ENCODE data around the gene BAG5. TPM values are rescaled to one million over a fixed set of nuclear protein-coding genes. Genes with fewer than 3 reads are reported as not detected.

BAG5 gene
- total and polyA plus RNA-seq, 8 donors = 4.3 to 207 (median 11.6) TPM

GRCh38 chr14:103507751-103508150 is 54.7 kb downstream of the BAG5 start:
- no peaks in the 10 kb centered on the region for H3K9me3 ChIP-seq
- H3K36me3 ChIP-seq = peaks cover 35 to 86% (median 84%) of the 10 kb centered on the region in 4 donors
- TF ChIP-seq EP300 (IDR thresholded peaks at IDR 0.05) = no peak
- TF ChIP-seq POLR2A (IDR thresholded peaks at IDR 0.05) = no peak
- TF ChIP-seq, protein P1, sequence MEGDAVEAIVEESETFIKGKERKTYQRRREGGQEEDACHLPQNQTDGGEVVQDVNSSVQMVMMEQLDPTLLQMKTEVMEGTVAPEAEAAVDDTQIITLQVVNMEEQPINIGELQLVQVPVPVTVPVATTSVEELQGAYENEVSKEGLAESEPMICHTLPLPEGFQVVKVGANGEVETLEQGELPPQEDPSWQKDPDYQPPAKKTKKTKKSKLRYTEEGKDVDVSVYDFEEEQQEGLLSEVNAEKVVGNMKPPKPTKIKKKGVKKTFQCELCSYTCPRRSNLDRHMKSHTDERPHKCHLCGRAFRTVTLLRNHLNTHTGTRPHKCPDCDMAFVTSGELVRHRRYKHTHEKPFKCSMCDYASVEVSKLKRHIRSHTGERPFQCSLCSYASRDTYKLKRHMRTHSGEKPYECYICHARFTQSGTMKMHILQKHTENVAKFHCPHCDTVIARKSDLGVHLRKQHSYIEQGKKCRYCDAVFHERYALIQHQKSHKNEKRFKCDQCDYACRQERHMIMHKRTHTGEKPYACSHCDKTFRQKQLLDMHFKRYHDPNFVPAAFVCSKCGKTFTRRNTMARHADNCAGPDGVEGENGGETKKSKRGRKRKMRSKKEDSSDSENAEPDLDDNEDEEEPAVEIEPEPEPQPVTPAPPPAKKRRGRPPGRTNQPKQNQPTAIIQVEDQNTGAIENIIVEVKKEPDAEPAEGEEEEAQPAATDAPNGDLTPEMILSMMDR (IDR thresholded peaks at IDR 0.05) = no peak
- TF ChIP-seq POLR2AphosphoS5 (IDR thresholded peaks at IDR 0.05) = no peak
- no peak overlapping the region for H3K4me3 ChIP-seq
- DNase-seq = no peak
- H3K4me1 ChIP-seq = peaks cover 6% of the 10 kb centered on the region in 4 donors
- WGBS, 5 donors = 80 to 89% (median 82%) methylated on average over 3 of the region's 3 CpGs
- no peak overlapping the region for H3K27ac ChIP-seq
- no peaks in the 10 kb centered on the region for H3K27me3 ChIP-seq
- intact Hi-C loops (cut with DNase I; ENCODE audit: low total_unique reads) = no loop called here

Small RNAs within 50 kb of the gene (small RNA-seq; reads per million reads assigned to genes)
- gene RNU4-68P (0.08 to 4.5 (median 0.18) reads per million in 4 donors), gene RNU7-160P (0 reads per million in 4 donors)

Other genes starting within 250 kb of the BAG5 start
- gene EIF5, start 228.4 kb downstream of the BAG5 start, total RNA-seq = 100 to 1,000 TPM in 4 of 5 donors, 10 to 100 TPM in 1; 48.4 to 401 (median 202) TPM
- 10 to 100 TPM; 44.3 to 83.9 (median 51.9) TPM for gene EIF5, start 228.4 kb downstream of the BAG5 start, polyA plus RNA-seq
- 100 to 1,000 TPM in 4 of 5 donors, 10 to 100 TPM in 1; 85.8 to 157 (median 141) TPM for gene MARK3, start 177.2 kb downstream of the BAG5 start, total RNA-seq
- gene MARK3, start 177.2 kb downstream of the BAG5 start, polyA plus RNA-seq = 10 to 100 TPM; 52.6 to 62.0 (median 61.8) TPM
- 1,000 to 10,000 TPM in 1 of 5 donors, 100 to 1,000 TPM in 4; 216 to 1,146 (median 643) TPM for gene CKB, start 39.8 kb downstream of the BAG5 start, total RNA-seq
- gene CKB, start 39.8 kb downstream of the BAG5 start, polyA plus RNA-seq = 1,000 to 10,000 TPM in 1 of 3 donors, 100 to 1,000 TPM in 2; 778 to 1,091 (median 976) TPM
- gene TRMT61A, start 33.5 kb downstream of the BAG5 start, total RNA-seq = 10 to 100 TPM in 4 of 5 donors, 1 to 10 TPM in 1; 5.5 to 39.7 (median 18.5) TPM
- gene TRMT61A, start 33.5 kb downstream of the BAG5 start, polyA plus RNA-seq = 10 to 100 TPM in 2 of 3 donors, 1 to 10 TPM in 1; 9.0 to 16.9 (median 14.8) TPM
- 10 to 100 TPM in 3 of 5 donors, 1 to 10 TPM in 2; 6.4 to 21.4 (median 14.9) TPM for gene COA8, start 303 bp upstream of the BAG5 start, total RNA-seq
- gene COA8, start 303 bp upstream of the BAG5 start, polyA plus RNA-seq = 10 to 100 TPM; 42.8 to 96.5 (median 48.4) TPM
- 100 to 1,000 TPM in 4 of 5 donors, 10 to 100 TPM in 1; 76.4 to 522 (median 201) TPM for gene KLC1, start 66.6 kb upstream of the BAG5 start, total RNA-seq
- gene KLC1, start 66.6 kb upstream of the BAG5 start, polyA plus RNA-seq = 10 to 100 TPM; 56.5 to 90.3 (median 61.8) TPM
- 10 to 100 TPM in 2 of 5 donors, 1 to 10 TPM in 3; 2.6 to 70.1 (median 7.0) TPM for gene XRCC3, start 152.8 kb upstream of the BAG5 start, total RNA-seq
- gene XRCC3, start 152.8 kb upstream of the BAG5 start, polyA plus RNA-seq = 1 to 10 TPM; 3.5 to 6.2 (median 3.8) TPM
- 100 to 1,000 TPM in 2 of 5 donors, 10 to 100 TPM in 3; 28.0 to 150 (median 64.8) TPM for gene ZFYVE21, start 153.2 kb upstream of the BAG5 start, total RNA-seq
- 10 to 100 TPM; 51.9 to 95.5 (median 81.0) TPM for gene ZFYVE21, start 153.2 kb upstream of the BAG5 start, polyA plus RNA-seq

All from stomach (tissue), 9 donors.